WTC11 (cell line): Measurements from ENCODE around the gene WDR64.

Experiments used
- CBFB ChIP-seq: sonication (generic); formaldehyde crosslinking; IDR thresholded peaks from 2 replicates; pipeline ENCODE4 v1.8.1; 2022; ENCODE audit warnings: mild to moderate bottlenecking, low read depth, missing genetic modification reagents
- CREB1 ChIP-seq: sonication (generic); formaldehyde crosslinking; IDR thresholded peaks from 2 replicates; pipeline ENCODE4 v1.8.0; 2023; ENCODE audit warnings: mild to moderate bottlenecking, missing genetic modification reagents
- CTCF ChIP-seq: fragments of 200-600 bp; IDR thresholded peaks from 2 replicates; pipeline ENCODE4 v1.8.0; 2022; ENCODE audit warnings: antibody characterized with exemption
- HMGXB4 ChIP-seq: sonication (generic); formaldehyde crosslinking; IDR thresholded peaks from 2 replicates; pipeline ENCODE4 v1.8.1; 2023; ENCODE audit warnings: mild to moderate bottlenecking, moderate library complexity, missing genetic modification reagents
- JUN ChIP-seq: sonication (generic); formaldehyde crosslinking; IDR thresholded peaks from 2 replicates; pipeline ENCODE4 v1.8.0; 2023; ENCODE audit warnings: mild to moderate bottlenecking, missing genetic modification reagents
- SP1 ChIP-seq: sonication (generic); formaldehyde crosslinking; conservative IDR thresholded peaks from 2 replicates; pipeline ENCODE4 v1.8.1; 2022; ENCODE audit warnings: missing genetic modification reagents
- TCF7 ChIP-seq: sonication (generic); formaldehyde crosslinking; IDR thresholded peaks from 2 replicates; pipeline ENCODE4 v1.8.0; 2022; ENCODE audit warnings: mild to moderate bottlenecking, low read depth, missing genetic modification reagents, moderate library complexity
- ZNF232 ChIP-seq: sonication (generic); formaldehyde crosslinking; IDR thresholded peaks from 2 replicates; pipeline ENCODE4 v1.8.0; 2022; ENCODE audit warnings: mild to moderate bottlenecking, missing genetic modification reagents
- TF ChIP-seq, protein P1 (sequence below): sonication (generic); formaldehyde crosslinking; IDR thresholded peaks from 2 replicates; pipeline ENCODE4 v1.8.1; 2022; ENCODE audit warnings: missing genetic modification reagents, borderline replicate concordance
- TF ChIP-seq, protein P2 (sequence below): sonication (generic); formaldehyde crosslinking; IDR thresholded peaks from 2 replicates; pipeline ENCODE4 v1.8.0; 2022; ENCODE audit warnings: mild to moderate bottlenecking, missing genetic modification reagents
- TF ChIP-seq, protein P3 (sequence below): sonication (generic); formaldehyde crosslinking; IDR thresholded peaks from 2 replicates; pipeline ENCODE4 v1.8.1; 2022; ENCODE audit warnings: low read depth, mild to moderate bottlenecking, moderate library complexity, missing genetic modification reagents, borderline replicate concordance

- TF ChIP-seq CTCF (no peak), CREB1 (CRISPR knock-in tag) (no peak), HMGXB4 (CRISPR knock-in tag) (no peak), TCF7 (CRISPR knock-in tag) (no peak), JUN (CRISPR knock-in tag) (no peak), CBFB (CRISPR knock-in tag) (no peak), ZNF232 (CRISPR knock-in tag) (no peak), SP1 (no peak)
- TF ChIP-seq, protein P1, sequence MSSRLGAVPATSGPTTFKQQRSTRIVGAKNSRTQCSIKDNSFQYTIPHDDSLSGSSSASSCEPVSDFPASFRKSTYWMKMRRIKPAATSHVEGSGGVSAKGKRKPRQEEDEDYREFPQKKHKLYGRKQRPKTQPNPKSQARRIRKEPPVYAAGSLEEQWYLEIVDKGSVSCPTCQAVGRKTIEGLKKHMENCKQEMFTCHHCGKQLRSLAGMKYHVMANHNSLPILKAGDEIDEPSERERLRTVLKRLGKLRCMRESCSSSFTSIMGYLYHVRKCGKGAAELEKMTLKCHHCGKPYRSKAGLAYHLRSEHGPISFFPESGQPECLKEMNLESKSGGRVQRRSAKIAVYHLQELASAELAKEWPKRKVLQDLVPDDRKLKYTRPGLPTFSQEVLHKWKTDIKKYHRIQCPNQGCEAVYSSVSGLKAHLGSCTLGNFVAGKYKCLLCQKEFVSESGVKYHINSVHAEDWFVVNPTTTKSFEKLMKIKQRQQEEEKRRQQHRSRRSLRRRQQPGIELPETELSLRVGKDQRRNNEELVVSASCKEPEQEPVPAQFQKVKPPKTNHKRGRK (CRISPR knock-in tag): no peak
- TF ChIP-seq, protein P2, sequence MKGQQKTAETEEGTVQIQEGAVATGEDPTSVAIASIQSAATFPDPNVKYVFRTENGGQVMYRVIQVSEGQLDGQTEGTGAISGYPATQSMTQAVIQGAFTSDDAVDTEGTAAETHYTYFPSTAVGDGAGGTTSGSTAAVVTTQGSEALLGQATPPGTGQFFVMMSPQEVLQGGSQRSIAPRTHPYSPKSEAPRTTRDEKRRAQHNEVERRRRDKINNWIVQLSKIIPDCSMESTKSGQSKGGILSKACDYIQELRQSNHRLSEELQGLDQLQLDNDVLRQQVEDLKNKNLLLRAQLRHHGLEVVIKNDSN (CRISPR knock-in tag): no peak
- TF ChIP-seq, protein P3, sequence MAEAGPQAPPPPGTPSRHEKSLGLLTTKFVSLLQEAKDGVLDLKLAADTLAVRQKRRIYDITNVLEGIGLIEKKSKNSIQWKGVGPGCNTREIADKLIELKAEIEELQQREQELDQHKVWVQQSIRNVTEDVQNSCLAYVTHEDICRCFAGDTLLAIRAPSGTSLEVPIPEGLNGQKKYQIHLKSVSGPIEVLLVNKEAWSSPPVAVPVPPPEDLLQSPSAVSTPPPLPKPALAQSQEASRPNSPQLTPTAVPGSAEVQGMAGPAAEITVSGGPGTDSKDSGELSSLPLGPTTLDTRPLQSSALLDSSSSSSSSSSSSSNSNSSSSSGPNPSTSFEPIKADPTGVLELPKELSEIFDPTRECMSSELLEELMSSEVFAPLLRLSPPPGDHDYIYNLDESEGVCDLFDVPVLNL: no peak
These were observed 63.9 kb downstream of the WDR64 start for GRCh38 chr1:241715956-241716355.
